IPS-NIHi7 (cell line): ENCODE results near the gene PLEKHG3.

Experiments
- DNase-seq: peaks from one replicate; pipeline ENCODE4 v3.0.0; 2012; ENCODE audit warnings: mixed read lengths; ENCODE audit errors: extremely low spot score

Gene PLEKHG3

DNA sequence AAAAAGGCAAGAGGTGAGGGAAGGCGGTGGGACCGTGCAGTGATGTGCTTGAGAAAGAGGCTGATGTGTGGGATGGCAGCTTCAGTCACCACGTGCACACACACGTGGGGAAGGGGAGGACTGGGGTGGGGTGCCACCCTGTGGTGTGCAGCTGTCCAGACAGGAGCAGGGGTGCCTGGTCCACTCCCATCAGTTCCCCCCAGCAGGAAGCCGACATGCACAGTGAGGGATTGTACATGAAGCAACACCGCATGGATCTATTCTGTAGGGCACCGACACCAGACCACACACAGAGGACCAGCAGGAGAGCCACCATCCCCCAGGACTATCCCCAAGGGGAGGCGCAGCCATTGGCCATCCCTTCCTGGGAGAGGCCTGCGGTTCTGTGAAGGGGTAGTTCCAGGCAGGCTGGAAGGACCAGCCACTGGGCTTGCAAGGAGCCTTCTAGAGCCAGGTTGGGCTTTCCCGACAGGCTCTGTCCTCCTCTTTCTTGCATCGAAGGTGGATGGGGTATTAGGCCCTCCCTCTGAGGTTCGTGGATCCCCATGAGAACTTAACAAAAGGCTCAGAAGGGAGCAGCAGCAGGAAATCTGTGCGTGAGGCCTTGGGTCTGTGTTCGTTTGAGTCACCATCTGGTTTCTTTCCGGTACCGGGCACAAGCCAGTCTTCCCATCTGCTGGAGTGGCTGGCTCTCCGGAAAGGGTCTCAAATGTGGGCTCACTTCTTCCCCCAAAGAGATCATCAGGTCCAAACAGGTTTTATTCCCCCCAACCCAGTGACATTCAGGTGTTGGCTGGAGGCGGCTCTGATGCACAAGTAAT, 59.8 kb downstream of the PLEKHG3 start:
- DNase-seq: no peak

DNA sequence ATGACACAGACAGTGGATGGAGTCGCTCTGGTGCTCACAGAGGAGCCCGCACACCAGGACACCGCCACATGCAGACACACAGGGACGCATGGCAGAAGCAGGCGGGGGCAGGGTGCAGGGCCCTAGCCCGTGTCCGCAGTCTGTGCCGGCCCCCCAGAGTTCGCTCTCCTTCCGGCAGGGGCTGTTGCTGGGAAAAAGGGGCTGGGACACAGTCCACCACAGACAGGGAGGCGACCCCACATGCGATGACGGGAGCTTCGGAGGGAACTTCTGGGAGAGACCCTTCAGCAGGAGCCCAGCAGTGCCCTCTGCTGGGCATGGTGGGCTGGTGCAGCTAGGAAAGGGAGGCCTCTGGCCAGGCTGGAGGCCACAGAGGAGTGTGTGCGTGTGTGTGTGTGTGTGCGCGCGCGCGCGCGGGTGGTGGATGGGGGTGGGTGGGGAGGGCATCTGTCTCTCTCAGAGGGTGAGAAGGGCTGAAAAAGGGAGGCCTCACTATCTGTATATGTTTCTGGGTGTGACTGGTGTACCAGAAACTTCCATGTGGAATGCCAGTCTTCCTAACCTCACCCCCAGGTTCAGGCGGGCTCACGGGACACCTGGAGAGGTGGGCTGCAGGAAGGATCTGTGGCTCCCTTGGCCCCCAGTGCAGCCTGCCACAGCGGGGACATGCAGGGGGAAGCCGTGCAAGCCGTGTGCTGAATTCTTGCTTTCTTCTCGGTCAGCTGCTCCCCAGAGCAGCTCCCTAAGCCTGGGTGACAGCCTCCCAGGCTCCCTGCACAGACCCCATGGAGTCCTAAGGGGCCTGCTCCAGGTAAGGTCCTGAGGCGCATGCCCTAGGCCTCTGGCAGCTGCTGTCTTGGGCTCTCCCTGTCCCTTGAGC, 60.7 kb downstream of the PLEKHG3 start:
- peak; percentile 85 for DNase-seq

DNA sequence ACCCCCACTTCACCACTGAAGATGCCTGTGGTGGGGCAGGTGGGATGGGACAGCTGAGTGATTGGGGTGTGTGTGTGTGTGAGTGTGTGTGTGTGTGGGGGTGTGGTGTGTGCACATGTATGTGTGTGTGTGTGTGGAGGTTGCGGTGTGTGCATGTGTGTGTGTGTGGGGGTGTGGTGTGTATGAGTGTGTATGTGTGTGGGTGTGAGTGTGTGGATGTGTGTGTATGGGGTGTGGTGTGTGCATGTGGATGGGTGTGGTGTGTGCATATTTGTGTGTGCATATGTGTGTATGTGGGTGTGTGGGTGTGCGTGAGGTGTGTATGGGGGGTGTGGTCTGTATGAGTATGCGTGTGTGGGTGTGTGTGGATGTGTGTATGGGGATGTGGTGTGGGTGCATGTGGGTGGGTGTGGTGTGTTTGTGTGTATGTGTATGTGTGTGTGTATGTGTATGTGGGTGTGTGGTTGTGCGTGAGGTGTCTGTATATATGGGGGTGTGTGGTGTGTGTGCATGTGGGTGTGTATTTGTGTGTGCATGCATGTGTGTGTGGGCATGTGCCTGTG, 61.6 kb downstream of the PLEKHG3 start:
- DNase-seq: no peak

DNA sequence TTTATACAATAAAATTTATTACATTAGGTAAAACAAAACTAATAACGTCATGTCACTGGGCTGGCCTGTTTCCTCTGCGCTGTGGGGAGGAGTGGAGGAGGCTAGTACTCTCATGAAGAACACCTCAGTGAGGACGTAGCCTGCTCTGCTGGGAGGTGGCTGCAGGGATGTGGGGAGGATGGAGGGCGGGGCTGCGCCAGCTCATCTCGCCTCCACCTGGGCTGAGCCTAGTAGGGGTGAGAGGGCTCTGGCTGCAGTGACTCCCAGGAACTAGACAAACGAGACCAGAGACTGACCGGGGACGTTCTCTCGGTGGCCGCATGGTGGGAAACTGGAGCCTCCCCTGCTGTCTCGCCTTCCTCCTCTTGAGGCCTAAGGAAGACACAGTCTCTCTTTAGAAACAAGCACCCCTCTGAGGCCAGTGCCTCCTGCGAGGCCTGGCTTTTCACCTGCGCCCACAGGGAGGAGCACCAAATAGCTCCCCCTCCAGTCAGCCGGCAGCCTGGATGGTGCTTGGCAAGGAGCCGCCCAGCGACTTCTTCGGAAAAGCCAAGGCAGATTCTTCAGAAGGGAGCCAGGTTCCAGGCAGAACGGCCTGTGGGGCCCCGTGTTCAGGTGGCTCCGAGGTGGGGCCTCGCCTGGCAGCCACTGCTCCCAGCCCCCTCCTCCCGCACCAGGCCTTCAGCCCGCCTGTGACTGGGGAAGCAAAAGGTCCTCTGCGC, 62.4 kb downstream of the PLEKHG3 start:
- DNase-seq: peak; percentile 70

DNA sequence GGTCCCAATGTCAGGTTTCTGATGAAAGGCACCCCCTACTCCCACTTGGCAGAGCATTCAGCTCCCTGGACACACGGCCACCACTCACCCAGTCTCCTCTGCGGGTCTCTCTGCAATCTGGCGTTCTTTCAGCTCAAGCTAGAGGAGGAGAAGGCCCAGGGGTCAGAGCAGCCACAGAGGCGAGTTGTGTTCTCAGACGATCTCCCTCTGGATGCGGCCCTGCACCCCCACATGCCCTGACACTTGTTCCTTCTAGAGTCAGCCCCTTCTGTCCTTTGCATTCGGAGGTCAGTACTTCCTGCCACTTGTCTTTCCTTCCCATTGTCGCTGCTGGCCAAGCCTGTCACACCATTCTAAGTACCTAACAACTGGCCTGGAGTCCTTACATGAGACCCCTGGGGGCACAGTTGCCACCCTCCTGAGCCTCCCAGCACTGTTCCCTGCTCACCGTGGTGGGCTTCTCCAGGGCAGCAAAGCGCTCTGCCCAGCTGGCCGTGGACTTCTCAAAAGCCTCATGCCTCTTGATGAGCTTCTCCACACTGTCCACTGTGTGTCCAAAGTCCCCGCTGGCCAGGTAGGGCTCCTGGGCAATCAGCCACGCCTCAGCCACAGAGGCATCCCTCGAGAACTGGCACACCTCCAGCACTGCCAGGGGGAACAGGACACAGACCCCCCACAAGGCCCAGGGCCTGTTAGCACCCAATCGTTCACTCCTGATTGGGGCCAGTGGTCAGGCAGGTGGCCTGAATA, 63.2 kb downstream of the PLEKHG3 start:
- DNase-seq: no peak

DNA sequence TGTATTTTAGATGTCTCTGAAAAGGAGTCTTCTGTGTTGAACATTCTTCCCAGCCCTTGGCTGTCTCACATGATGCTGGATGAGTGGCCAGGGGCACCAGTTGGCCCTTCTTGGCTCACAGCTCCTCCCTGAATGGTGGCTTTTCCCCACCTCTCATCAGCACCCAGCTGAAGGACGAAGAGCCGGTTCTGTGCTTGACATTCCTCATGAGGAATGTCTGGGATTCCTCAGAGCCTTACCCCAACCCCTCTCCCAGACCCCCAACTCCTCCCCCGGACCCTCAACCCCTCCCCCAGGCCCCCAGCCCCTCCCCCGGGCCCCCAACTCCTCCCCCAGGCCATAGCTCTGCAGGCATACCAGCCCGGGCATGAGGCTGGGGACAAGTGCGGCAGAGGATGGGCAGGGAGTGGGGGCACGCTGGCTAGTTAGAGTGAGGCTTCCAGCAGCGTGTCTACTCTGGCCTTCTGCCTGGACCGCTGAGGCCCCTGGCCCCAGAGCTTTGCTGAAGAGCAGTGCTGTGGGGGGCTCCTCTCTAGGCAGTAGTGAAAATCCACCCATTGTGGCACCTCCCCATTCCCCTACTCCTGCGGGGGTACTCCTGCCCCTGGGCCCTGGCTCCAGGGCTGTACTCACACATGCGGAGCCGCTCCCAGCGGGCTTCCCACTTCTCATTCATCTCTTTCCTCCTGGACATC, 64.3 kb downstream of the PLEKHG3 start:
- DNase-seq: no peak

DNA sequence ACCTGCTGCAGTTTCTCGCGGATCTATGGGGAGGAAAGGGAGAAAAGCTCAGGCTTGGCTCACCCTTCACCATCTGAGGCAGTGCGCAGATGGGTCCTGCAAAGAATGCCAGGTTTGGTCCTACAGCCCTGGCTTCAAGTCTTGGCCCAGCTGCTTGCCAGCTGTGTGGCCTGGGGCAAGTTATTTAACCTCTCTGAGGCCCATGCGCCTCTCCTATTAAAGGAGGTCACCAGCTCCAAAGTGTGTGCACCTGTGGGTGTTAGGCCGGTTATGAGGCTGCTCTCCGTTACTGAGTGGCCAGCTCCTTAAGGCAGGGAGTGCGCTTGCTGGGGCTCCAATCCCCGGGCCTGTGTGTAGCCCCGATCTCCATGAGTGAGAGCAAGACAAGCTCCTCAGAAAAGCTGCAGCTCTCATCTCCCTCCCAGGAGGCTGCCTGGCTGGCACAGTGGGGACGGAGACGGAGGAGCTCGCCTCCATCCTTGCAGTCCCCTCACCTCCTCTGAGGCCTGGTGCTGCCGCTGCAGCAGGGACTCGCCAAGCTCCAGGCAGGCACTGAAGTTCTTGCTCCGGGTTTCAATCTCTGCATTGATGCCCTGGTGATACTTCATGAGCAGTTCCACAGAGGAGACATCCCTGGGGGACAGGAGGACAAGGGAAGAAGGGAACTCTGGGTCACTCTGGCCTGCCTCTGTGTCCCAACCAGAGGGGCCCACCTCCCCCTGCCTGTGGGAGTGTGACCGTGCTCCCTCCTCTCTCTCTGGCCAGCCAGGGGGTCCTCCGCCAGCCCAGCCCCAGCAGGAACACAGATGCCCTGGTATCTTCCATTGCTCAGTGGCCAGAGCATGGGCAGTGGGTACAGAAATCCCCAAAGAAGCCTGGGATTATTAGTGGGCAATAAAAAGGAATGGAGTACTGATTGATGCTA, 65.1 kb downstream of the PLEKHG3 start:
- DNase-seq: no peak

DNA sequence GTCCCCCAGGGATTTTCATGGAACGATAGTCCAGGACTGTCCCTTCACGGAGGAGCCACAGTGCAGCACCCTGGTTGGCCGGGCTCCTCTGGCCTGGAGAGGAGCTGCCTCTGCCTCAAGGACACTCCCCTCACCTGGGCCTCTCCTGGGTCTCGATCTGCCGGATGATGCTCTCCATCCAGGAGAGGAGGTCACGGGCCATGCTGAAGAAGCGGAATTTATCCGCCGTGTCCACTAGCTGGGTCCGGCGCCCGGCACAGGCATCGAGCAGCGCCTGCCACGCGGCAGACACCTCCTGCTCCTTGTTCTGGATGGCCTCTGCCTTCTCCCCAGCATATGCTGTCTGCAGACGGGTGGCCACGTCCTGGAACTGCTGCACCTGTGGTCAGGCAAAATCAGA, 66.5 kb downstream of the PLEKHG3 start:
- no peak for DNase-seq

DNA sequence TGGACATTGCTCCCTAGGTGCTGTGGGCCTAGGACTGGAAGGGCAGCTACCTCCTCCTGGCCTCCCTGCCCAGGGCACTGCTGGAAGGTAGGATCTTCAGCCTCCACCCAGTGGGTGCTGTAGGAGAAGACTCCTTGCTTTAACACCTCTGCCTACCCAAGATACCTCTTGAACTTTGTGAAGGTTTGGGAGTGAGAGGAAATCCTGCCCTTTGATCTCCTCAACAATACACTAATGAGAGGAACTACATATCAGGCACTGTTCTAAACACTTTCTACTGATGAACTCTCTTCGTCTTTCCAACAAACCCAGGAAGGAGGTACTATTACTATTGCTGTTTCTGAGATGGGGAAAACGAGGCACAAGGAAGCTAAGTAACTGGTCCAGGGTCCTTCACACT, 66.9 kb downstream of the PLEKHG3 start:
- DNase-seq: no peak

DNA sequence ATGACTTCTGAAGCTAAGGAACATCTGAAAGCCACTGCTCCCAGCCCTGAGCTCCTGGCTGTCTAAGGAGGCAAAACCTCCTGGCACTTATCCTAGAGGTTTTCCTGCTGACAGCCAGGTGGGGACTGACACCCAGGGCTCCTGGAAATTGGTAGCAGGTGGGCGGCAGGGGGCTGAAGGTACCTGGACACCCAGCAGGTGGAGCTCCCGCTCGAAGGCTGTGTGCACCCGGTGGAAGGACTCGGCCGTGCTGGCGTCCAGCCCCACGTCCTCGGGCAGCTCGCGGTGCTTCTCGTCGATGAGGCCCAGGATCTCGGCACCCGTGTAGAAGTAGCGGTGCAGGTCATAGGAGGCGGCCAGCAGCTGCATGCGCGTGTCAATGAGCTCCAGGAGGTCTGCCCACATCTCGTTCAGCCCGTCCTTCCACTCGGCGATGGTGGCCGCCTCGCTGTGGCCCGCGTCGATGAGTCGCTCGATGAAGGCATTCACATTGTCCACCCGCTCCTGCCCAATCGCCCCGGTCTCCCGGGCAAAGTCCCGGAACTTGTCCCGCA, 68.2 kb downstream of the PLEKHG3 start:
- DNase-seq: peak; percentile 60

DNA sequence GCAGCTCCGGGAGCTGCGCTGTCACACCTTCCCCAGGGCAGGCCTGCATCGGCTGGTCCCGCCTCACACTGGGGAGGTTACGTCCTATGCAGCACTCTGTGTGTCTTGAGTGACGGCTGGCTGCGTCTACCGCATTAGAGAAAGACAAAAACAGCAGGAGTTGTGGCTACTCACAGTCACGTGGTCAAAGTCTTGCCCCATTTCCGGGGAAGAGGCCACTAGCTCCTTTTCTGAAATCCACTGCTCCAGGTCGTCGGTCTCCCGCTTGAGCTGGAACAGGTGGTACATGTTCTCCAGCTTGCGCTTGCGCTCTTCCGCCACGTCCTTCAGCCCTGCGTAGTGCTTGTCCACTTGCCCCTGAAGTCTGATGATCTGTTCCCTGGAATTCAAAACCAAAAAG, 68.8 kb downstream of the PLEKHG3 start:
- DNase-seq: no peak

DNA sequence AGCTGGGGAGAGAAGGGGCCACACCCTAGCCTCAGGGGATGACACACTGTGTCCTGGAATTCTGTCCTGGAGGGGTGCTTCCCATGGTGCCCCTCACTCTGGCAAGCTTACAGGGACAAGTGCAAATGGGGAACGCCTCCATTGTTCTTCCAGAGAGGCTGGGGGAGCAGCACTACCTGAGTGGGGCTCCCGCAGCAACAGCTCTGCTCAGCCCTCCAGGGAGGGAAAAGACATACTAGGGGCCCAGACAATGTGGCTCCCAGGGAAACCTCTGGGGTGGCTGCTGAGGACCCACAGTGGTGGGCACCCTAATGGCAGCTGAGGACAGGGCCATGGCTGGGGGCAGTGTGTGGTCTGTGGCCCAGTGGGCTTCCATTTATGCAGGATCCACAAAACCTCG, 69.4 kb downstream of the PLEKHG3 start:
- DNase-seq: no peak

DNA sequence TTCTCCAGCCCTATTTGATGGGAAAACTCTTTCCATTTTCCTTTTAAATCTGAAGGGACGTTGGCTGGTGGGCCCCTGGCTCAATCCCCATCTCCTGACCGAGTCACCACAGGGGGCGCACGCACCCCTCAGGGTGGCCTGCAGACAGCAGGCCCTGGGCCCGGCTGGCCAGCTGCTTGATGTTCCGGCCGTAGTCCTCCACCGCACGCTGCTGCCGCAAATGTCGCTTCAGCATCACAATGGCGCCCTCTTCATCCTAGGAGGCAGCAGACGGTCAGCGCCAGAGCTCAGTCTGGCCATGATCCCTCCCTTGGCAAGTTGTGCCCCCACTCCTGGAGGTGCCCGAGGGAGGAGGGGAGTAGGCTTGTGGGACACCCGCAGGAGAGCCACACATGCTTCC, 70.0 kb downstream of the PLEKHG3 start:
- DNase-seq: no peak

DNA sequence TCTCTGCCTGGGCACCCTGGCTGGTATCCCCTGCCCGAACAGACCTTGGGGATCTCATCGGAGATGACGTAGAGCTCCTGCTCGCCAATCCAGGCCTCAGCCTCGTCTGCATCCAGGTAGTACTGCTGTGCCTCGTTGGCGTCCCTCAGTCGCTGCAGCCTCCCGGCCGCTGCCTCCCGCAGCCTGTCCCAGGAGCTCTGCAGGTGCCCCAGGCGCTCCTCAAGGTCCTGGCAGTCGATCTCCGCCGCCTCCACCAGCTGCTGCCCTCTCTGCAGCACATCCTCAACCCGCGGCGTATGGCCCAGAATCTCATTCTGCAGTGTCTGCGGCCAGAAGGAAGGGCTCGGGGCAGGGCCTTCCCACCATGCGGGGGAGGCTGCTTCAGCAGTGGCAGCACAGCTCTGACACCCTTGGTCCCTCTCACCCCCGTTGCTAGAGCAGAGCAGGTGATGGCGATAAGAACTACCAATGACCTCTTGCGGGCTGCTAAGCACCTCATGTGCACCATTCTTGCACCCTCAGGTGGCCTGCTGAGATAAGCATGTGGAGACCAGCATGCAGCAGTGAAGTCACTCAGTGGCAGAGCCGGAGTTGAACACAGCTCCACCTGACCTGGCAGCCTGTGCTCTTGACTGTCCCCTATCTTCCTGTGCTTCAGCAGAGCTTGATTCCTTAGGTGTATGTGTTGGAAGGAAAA, 71.0 kb downstream of the PLEKHG3 start:
- no peak for DNase-seq

DNA sequence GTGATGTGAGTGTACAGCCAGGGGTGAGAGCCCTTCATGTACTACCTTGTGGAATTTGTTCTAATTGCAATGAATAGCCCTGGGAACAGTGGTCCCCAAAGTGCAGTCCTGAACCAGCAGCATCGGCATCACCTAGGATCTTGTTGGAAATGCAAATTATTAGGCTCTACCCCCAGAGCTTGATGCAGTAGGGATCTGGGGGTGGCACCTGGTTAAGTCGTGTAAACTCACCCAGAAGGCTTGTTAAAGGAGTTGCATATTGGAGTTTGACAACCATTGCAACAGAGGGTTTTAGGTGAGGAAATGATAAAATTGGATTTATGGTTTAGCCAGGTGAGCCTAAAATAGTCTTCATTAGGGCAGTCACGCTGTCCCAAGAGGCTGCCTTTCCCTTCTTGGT, 73.2 kb downstream of the PLEKHG3 start:
- DNase-seq: no peak

DNA sequence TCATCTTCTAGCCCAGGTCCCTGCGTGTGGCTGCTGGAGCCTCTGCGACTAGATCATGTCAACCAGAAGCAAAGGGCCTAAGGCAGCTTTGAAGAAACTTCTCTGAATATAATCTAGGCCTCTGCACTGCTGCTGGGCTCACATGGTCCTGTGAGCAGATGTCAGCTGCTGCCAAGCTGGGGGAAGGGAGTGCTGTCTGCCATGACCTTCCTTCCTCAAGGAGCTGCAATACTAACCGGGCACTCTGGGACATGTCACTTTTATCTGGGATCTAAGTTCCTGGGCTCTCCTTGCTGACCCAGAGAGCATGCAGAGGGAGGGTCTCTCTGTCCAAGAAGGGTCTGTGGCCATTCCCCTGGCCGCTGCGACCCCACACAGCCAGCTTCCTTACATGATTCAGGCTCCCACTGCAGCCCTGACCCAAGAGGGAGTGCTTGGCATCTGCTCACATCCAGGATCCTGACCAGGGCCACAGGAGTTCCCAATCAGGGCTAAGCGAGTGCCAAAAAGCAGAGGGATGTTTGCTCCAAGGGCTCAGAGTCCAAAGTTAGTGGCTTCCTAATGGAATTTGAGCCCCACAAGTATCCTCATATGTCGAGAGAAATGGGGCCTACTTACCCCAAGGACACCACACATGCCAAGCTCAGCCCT, 74.0 kb downstream of the PLEKHG3 start:
- no peak for DNase-seq

DNA sequence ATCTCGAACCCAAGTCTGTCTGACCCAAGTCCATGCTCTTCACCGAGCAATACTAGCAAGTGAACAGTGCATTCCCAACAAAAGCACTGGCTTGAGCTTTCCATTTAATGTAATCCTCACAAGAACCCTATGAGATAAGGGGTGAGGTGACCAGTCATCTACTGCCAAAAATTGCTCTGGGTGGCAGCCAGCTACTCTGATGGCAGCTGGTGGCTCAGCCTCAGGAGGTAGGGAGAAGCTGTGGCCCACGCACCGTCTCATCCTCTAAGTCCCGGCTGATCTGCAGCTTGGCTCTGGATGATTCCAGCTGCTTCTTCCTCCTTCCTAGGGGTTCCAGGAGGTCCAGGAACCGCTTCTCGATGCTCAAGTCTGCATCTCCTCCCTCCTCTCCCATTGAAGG, 75.2 kb downstream of the PLEKHG3 start:
- DNase-seq: no peak

DNA sequence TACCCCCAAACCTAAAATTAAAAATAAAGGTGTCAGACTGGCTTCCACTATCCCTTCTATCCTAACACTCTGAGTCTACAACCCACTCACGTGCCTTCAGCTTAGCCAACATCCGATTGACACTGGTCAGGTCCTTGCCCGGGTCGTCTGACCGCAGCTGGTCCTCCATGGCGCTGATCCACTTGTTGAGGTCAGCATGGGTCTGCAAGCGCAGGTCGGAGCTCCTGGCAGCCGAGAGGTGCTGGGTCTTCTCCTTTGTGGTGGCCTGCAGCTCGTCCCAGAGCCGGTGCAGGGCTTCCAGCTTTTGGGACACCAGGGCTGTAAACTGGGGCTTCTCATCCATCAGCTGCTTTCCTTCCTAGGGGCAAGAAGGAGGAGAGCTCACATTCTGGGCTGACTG, 78.0 kb downstream of the PLEKHG3 start:
- DNase-seq: no peak
